BLaER1 treated with 17β-estradiol and CSF1 and Interleukin-3, amounts not matched to agents 10 nM and 100 nM (cell line): Measurements from ENCODE around the gene HSP90B1.

Experiments used
- H3K27ac ChIP-seq, 11 experiments: shearing (Covaris generic); formaldehyde crosslinking; 2 replicates each; pipeline ENCODE4 v1.8.1; 2022
- H3K27me3 ChIP-seq, 11 experiments: shearing (Covaris generic); formaldehyde crosslinking; 2 replicates each; pipeline ENCODE4 v1.8.1; 2022
- H3K36me3 ChIP-seq, 11 experiments: shearing (Covaris generic); formaldehyde crosslinking; 2 replicates each; pipeline ENCODE4 v1.8.1; 2022
- H3K4me1 ChIP-seq, 10 experiments: shearing (Covaris generic); formaldehyde crosslinking; 2 replicates each; pipeline ENCODE4 v1.8.1; 2022
- H3K4me2 ChIP-seq, 11 experiments: shearing (Covaris generic); formaldehyde crosslinking; 2 replicates each; pipeline ENCODE4 v1.8.1; 2022
- H3K4me3 ChIP-seq, 10 experiments: shearing (Covaris generic); formaldehyde crosslinking; 2 replicates each; pipeline ENCODE4 v1.8.1; 2022
- H3K9ac ChIP-seq, 11 experiments: shearing (Covaris generic); formaldehyde crosslinking; 2 replicates each; pipeline ENCODE4 v1.8.1; 2022
- H3K9me3 ChIP-seq, 11 experiments: shearing (Covaris generic); formaldehyde crosslinking; replicated peaks in 1 of 11; 2 replicates each; pipeline ENCODE4 v1.8.1; 2022
- H4K20me1 ChIP-seq, 11 experiments: shearing (Covaris generic); formaldehyde crosslinking; 2 replicates each; pipeline ENCODE4 v1.8.1; 2022
- Cebpa-rat ChIP-seq, 11 experiments: shearing (Covaris generic); IDR thresholded peaks; 2 replicates each; pipeline ENCODE4 v1.8.1; 2022

HSP90B1 gene

GRCh38 chr12:103960616-103961227 is 30.5 kb downstream of the HSP90B1 start:
- peak overlapping the region in 2 of 11 experiments; percentile 36 to 61; a peak in 2 of 22 replicates for H3K27ac ChIP-seq
- TF ChIP-seq Cebpa-rat (IDR thresholded peaks at IDR 0.05) = no peak
- peaks cover 29 to 62% (median 36%) of the 10 kb centered on the region in 10 experiments for H3K4me1 ChIP-seq

GRCh38 chr12:103962493-103962892 is 32.3 kb downstream of the HSP90B1 start:
- Histone ChIP-seq H3K9ac (no peak overlapping the region), H3K4me2 (peak overlapping the region in 1 of 11 experiments; percentile 16; a peak in 1 of 22 replicates), H3K4me3 (no peak overlapping the region), H4K20me1 (peaks cover 0 to 10% (median 2%) of the 10 kb centered on the region in 11 experiments; a peak in 10 of 22 replicates), H3K9me3 (no peaks in the 10 kb centered on the region), H3K27me3 (no peaks in the 10 kb centered on the region), H3K4me1 (peaks cover 30 to 65% (median 37%) of the 10 kb centered on the region in 10 experiments), H3K36me3 (peaks cover 0 to 11% (median 0%) of the 10 kb centered on the region in 11 experiments; a peak in 4 of 22 replicates), H3K27ac (no peak overlapping the region)
- no peak for TF ChIP-seq Cebpa-rat (IDR thresholded peaks at IDR 0.05)

More at GRCh38 chr12:103960616-103961227, 30.5 kb downstream of the HSP90B1 start:
- H3K9me3 ChIP-seq = no peaks in the 10 kb centered on the region
- no peak overlapping the region for H3K9ac ChIP-seq
- H3K4me2 ChIP-seq = peak overlapping the region in 1 of 11 experiments; percentile 68; a peak in 2 of 22 replicates
- H4K20me1 ChIP-seq = no peaks in the 10 kb centered on the region
- no peak overlapping the region for H3K4me3 ChIP-seq
- no peaks in the 10 kb centered on the region for H3K27me3 ChIP-seq
- 0 out of 22 replicates have a peak, but pooled peaks cover 0 to 8% (median 0%) of the 10 kb centered on the region in 11 experiments for H3K36me3 ChIP-seq

- Histone ChIP-seq H3K27ac (peak overlapping the region; percentile 89 to 97 (median 94); a peak in 21 of 22 replicates), H4K20me1 (peaks cover 19 to 33% (median 25%) of the 10 kb centered on the region in 11 experiments; a peak in 19 of 22 replicates), H3K27me3 (no peaks in the 10 kb centered on the region), H3K9me3 (no peaks in the 10 kb centered on the region), H3K4me1 (peaks cover 35 to 67% (median 45%) of the 10 kb centered on the region in 10 experiments), H3K4me2 (peak overlapping the region; percentile 89 to 97 (median 92)), H3K36me3 (peaks cover 9 to 34% (median 22%) of the 10 kb centered on the region in 11 experiments; a peak in 20 of 22 replicates), H3K9ac (peak overlapping the region; percentile 89 to 98 (median 94)), H3K4me3 (peak overlapping the region; percentile 72 to 94 (median 82))
- no peak for TF ChIP-seq Cebpa-rat (IDR thresholded peaks at IDR 0.05)
Observed at GRCh38 chr12:103964805-103965204, 34.6 kb downstream of the HSP90B1 start.

GRCh38 chr12:103965255-103965589 is 35.0 kb downstream of the HSP90B1 start:
- H3K4me1 ChIP-seq = peaks cover 31 to 63% (median 45%) of the 10 kb centered on the region in 10 experiments
- H3K9me3 ChIP-seq = no peaks in the 10 kb centered on the region
- peaks cover 9 to 38% (median 26%) of the 10 kb centered on the region in 11 experiments; a peak in 20 of 22 replicates for H3K36me3 ChIP-seq
- H3K4me2 ChIP-seq = peak overlapping the region; percentile 89 to 97 (median 92)
- peaks cover 23 to 37% (median 29%) of the 10 kb centered on the region in 11 experiments; a peak in 20 of 22 replicates for H4K20me1 ChIP-seq
- H3K27ac ChIP-seq = peak overlapping the region; percentile 89 to 97 (median 94)
- H3K4me3 ChIP-seq = peak overlapping the region; percentile 72 to 94 (median 82)
- TF ChIP-seq Cebpa-rat (IDR thresholded peaks at IDR 0.05) = no peak
- peak overlapping the region; percentile 89 to 98 (median 94) for H3K9ac ChIP-seq
- H3K27me3 ChIP-seq = no peaks in the 10 kb centered on the region

- Histone ChIP-seq H3K27me3 (no peaks in the 10 kb centered on the region), H3K9ac (peak within 1 kb of the TSS; percentile 89 to 98 (median 94)), H3K9me3 (no peaks in the 10 kb centered on the region), H4K20me1 (peaks cover 29 to 43% (median 36%) of the 10 kb centered on the region in 11 experiments; a peak in 20 of 22 replicates), H3K27ac (peak within 1 kb of the TSS; percentile 89 to 97 (median 94)), H3K4me3 (peak within 1 kb of the TSS; percentile 72 to 94 (median 82)), H3K36me3 (peaks cover 9 to 44% (median 32%) of the 10 kb centered on the region in 11 experiments; a peak in 20 of 22 replicates), H3K4me1 (peaks cover 31 to 57% (median 44%) of the 10 kb centered on the region in 10 experiments), H3K4me2 (peak within 1 kb of the TSS; percentile 90 to 97 (median 94))
- TF ChIP-seq Cebpa-rat (IDR thresholded peaks at IDR 0.05) = no peak
Observed at GRCh38 chr12:103965590-103966504, 35.6 kb downstream of the HSP90B1 start, which contains the start of gene TDG. Gene TDG, plus strand, starts transcription at chr12:103965872. Its CDS starts 166 bp downstream, at chr12:103966038.

- H3K4me1 ChIP-seq = peaks cover 31 to 57% (median 45%) of the 10 kb centered on the region in 10 experiments
- no peaks in the 10 kb centered on the region for H3K27me3 ChIP-seq
- peak overlapping the region; percentile 72 to 94 (median 82) for H3K4me3 ChIP-seq
- no peak for TF ChIP-seq Cebpa-rat (IDR thresholded peaks at IDR 0.05)
- peaks cover 9 to 53% (median 38%) of the 10 kb centered on the region in 11 experiments; a peak in 20 of 22 replicates for H3K36me3 ChIP-seq
- peak overlapping the region; percentile 89 to 97 (median 94) for H3K27ac ChIP-seq
- peak overlapping the region; percentile 89 to 98 (median 94) for H3K9ac ChIP-seq
- H3K4me2 ChIP-seq = peak overlapping the region; percentile 73 to 97 (median 87)
- no peaks in the 10 kb centered on the region for H3K9me3 ChIP-seq
- H4K20me1 ChIP-seq = peaks cover 38 to 52% (median 45%) of the 10 kb centered on the region in 11 experiments; a peak in 20 of 22 replicates
Observed at GRCh38 chr12:103966736-103967135, 36.5 kb downstream of the HSP90B1 start.

GRCh38 chr12:103969391-103969790 is 39.2 kb downstream of the HSP90B1 start:
- Histone ChIP-seq H3K9me3 (no peaks in the 10 kb centered on the region), H3K4me3 (no peak overlapping the region), H3K27me3 (no peaks in the 10 kb centered on the region), H4K20me1 (peaks cover 58 to 79% (median 69%) of the 10 kb centered on the region in 11 experiments), H3K4me1 (peaks cover 20 to 44% (median 35%) of the 10 kb centered on the region in 10 experiments), H3K27ac (no peak overlapping the region), H3K9ac (no peak overlapping the region), H3K36me3 (peaks cover 14 to 72% (median 58%) of the 10 kb centered on the region in 11 experiments), H3K4me2 (peak overlapping the region in 2 of 11 experiments; percentile 12 to 73; a peak in 1 of 22 replicates)
- no peak for TF ChIP-seq Cebpa-rat (IDR thresholded peaks at IDR 0.05)

- peak overlapping the region in 2 of 11 experiments; percentile 24 to 33; a peak in 1 of 22 replicates for H3K4me2 ChIP-seq
- H3K9me3 ChIP-seq = no peaks in the 10 kb centered on the region
- peaks cover 92 to 100% (median 100%) of the 10 kb centered on the region in 11 experiments for H4K20me1 ChIP-seq
- H3K27ac ChIP-seq = no peak overlapping the region
- H3K9ac ChIP-seq = no peak overlapping the region
- no peak overlapping the region for H3K4me3 ChIP-seq
- H3K4me1 ChIP-seq = peaks cover 15 to 39% (median 23%) of the 10 kb centered on the region in 10 experiments
- TF ChIP-seq Cebpa-rat (IDR thresholded peaks at IDR 0.05) = no peak
- H3K27me3 ChIP-seq = no peaks in the 10 kb centered on the region
- peaks cover 47 to 100% (median 87%) of the 10 kb centered on the region in 11 experiments for H3K36me3 ChIP-seq
Observed at GRCh38 chr12:103973909-103974308, 43.7 kb downstream of the HSP90B1 start.
